Peyer's patch (tissue), 4 donors: Measurements from ENCODE around the gene C1orf116.

Experiments
- CTCF ChIP-seq, 6 experiments: fragments of 450-650 bp in 4 of 6; fragments of 200-600 bp in 2 of 6; sonication (generic) in 1 of 6; IDR thresholded peaks; one replicate each; pipeline ENCODE4 v1.5.1; 2017 to 2019; ENCODE audit warnings: antibody characterized with exemption in 6 of 6, mild to moderate bottlenecking in 3 of 6, moderate library complexity in 1 of 6
- POLR2A ChIP-seq, 2 donors: fragments of 450-650 bp; IDR thresholded peaks; one replicate each; pipeline ENCODE4 v1.5.1; 2017; ENCODE audit warnings: antibody characterized with exemption in 2 of 2, mild to moderate bottlenecking in 2 of 2, moderate library complexity in 2 of 2

- TF ChIP-seq CTCF (IDR thresholded peaks at IDR 0.05) (no peak), POLR2A (IDR thresholded peaks at IDR 0.05) (no peak)
These were observed 31.8 kb downstream of the C1orf116 start for GRCh38 chr1:207000651-207001291.
